Stimulated activated CD8-positive, alpha-beta memory T cell treated with anti-CD3 and anti-CD28 coated beads, Interleukin-4, amount 100 ng/mL, for 24 hours (primary cell): ENCODE results near the gene CD151.
A peak's percentile ranks its signal among the peaks of the same experiment; 100 is the strongest.

Source experiments
- DNase-seq: peaks from one replicate; pipeline ENCODE4 v3.0.0-alpha.2; 2020; ENCODE audit warnings: low read depth

Gene CD151

GRCh38 chr11:829176-829846 lies 3.4 kb upstream of the CD151 start:
- DNase-seq: no peak

GRCh38 chr11:829847-830294 lies 2.9 kb upstream of the CD151 start:
- no peak for DNase-seq

GRCh38 chr11:830295-831117 lies 2.2 kb upstream of the CD151 start:
- peak; percentile 64 for DNase-seq

GRCh38 chr11:831118-831864 lies 1.5 kb upstream of the CD151 start:
- no peak for DNase-seq

- no peak for DNase-seq
Observed at GRCh38 chr11:831961-832528, 707 bp upstream of the CD151 start.

GRCh38 chr11:833114-833791 lies 501 bp downstream of the CD151 start:
- DNase-seq: no peak

GRCh38 chr11:833849-834311 lies 1.1 kb downstream of the CD151 start:
- no peak for DNase-seq

- DNase-seq: no peak
Observed at GRCh38 chr11:834371-835316, 1.9 kb downstream of the CD151 start.

GRCh38 chr11:836274-836673 lies 3.5 kb downstream of the CD151 start:
- no peak for DNase-seq

- no peak for DNase-seq
Observed at GRCh38 chr11:836700-837099, 3.9 kb downstream of the CD151 start.

GRCh38 chr11:837189-837989 lies 4.6 kb downstream of the CD151 start:
- no peak for DNase-seq

- DNase-seq: no peak
Observed at GRCh38 chr11:837990-838307, 5.2 kb downstream of the CD151 start.

GRCh38 chr11:838441-839279 lies 5.9 kb downstream of the CD151 start:
- no peak for DNase-seq

- DNase-seq: no peak
Observed at GRCh38 chr11:839280-839623, 6.5 kb downstream of the CD151 start.

- no peak for DNase-seq
Observed at GRCh38 chr11:839875-840617, 7.3 kb downstream of the CD151 start.

GRCh38 chr11:841981-842369 lies 9.2 kb downstream of the CD151 start:
- no peak for DNase-seq

- DNase-seq: peak; percentile 84
Observed at GRCh38 chr11:842370-843002, 9.7 kb downstream of the CD151 start, which contains the start of the genes POLR2L and TSPAN4. Gene POLR2L (minus strand): TSS chr11:842529. CDS start chr11:842508, 21 bp downstream. Gene TSPAN4 (plus strand): TSS chr11:842852. CDS start chr11:850305, 7,453 bp downstream.
